ENCODE results near the gene GH1. TPM values are rescaled to one million over a fixed set of nuclear protein-coding genes. Genes with fewer than 3 reads are reported as not detected.
"Not testable (repeated sequence)": the region's sequence is repeated elsewhere in the genome, so short reads cannot be mapped to it uniquely, and the experiment has no call there.

Gene GH1
- total and polyA plus RNA-seq, 3 experiments from 2014 or later = not detected

DNA sequence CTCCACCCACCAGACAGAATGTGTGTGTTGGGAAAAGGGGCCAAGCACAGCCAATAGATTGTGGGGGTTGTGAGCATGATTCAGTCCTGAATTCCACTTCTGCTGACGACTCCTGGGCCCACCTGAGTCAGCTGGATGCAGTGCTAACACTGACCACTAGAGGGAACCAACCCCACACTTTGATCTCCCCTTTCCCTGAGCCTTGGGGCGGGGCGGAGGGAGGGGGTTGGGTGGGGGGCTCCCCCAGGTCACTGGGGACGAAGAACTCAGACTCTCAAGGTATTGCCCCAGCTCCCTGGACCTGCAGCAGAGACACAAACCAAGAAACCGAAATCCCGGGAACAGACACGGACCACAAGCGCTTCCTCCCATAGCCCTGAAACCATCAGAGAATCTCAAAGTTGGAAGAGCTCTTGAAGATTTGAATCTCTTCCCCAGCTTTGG lies 7.0 kb downstream of the GH1 start:
- H3K27me3 ChIP-seq (ENCODE audit: insufficient read depth, low read length, poor library complexity, severe bottlenecking) = no peaks in the 10 kb centered on the region
- Mint-ChIP-seq H3K4me3 (no peak overlapping the region), H3K27me3 (peaks cover 0 to 1% of the 10 kb centered on the region in 2 donors), H3K9me3 (no peaks in the 10 kb centered on the region), H3K4me1 (peaks cover 0 to 2% (median 0%) of the 10 kb centered on the region in 3 donors), H3K36me3 (no peaks in the 10 kb centered on the region), H3K27ac (peak overlapping the region in 1 of 8 donors; percentile 17)
- H3K4me1 ChIP-seq (ENCODE audit: insufficient read depth, low read length) = no peaks in the 10 kb centered on the region
- H3K9me3 ChIP-seq (ENCODE audit: low read length) = no peaks in the 10 kb centered on the region
- DNase-seq = peak; percentile 51 to 75 (median 58)
- CTCF ChIA-PET = interaction anchor here (0.8 to 15.5 kb wide), 16 partner anchors 8 to 369 kb away, joined by 3 to 212 read pairs (median 6); partner anchors contain the start of gene GH1
- POLR2A ChIA-PET = interaction anchor here (0.6 kb wide), 2 partner anchors 118 to 187 kb away, joined by 3 to 10 read pairs; no protein-coding TSS in a partner anchor
- no peaks in the 10 kb centered on the region for H3K36me3 ChIP-seq (ENCODE audit: insufficient read depth, low read length)
- H3K27ac ChIP-seq (ENCODE audit: low read depth, low read length) = no peak overlapping the region
- no peak overlapping the region for H3K4me3 ChIP-seq (ENCODE audit: low read length)

DNA sequence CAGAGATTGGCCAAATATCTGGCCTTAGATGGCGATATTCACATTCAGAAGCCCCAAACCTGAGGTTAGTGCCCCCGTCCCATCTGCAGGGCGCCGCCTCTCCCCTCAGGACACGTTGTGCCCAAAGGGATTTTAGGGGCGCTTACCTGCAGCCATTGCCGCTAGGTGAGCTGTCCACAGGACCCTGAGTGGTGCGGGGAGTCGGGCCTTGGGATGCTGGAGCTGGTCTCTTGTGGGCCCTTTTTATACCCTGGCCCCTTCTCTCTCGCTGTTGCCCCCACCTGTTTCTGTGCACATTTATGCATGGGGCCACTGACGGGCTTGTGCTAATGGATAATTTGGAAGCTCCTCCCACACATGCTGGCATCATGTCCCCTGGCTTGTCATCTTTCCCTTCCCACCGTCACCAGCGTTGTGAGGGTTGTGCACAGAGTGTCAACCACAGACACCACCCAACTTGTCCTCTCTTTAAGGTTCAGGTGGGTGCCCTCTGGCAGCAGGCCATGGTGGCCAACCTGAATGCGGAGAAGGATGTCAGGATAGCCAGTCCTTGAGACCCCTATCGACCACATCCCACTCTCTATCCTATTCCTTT lies 7.5 kb downstream of the GH1 start, which contains the start of gene CSHL1:
CSHL1 (minus strand) TSS at position 218 of the 595 bp plus-strand sequence; CDS start at position 156, 62 bp downstream.
- Mint-ChIP-seq H3K9me3 (no peaks in the 10 kb centered on the region), H3K27me3 (peaks cover 0 to 1% of the 10 kb centered on the region in 2 donors)

DNA sequence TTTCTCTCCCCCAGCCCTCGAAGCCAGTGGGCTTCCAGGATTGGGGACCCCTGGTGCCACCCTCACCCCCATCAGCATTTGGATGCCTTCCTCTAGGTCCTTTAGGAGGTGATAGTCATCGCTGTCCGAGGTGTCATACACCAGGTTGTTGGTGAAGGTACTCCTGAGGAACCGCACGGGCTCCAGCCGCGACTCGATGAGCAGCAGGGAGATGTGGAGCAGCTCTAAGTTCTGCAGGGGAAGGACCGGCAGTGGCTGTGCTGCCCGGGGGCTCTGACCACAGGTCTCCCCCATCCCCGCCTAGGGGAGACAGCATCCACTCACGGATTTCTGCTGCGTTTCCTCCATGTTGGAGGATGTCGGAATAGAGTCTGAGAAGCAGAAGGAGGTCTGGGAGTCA lies 8.5 kb downstream of the GH1 start:
- Histone ChIP-seq H3K27ac (ENCODE audit: low read depth, low read length) (no peak overlapping the region), H3K4me3 (ENCODE audit: low read length) (no peak overlapping the region), H3K9me3 (ENCODE audit: low read length) (no peaks in the 10 kb centered on the region), H3K36me3 (ENCODE audit: insufficient read depth, low read length) (no peaks in the 10 kb centered on the region), H3K27me3 (ENCODE audit: insufficient read depth, low read length, poor library complexity, severe bottlenecking) (no peaks in the 10 kb centered on the region), H3K4me1 (ENCODE audit: insufficient read depth, low read length) (no peaks in the 10 kb centered on the region)
- ChIA-PET POLR2A (no interaction called here), CTCF (interaction anchor here (1.6 to 15.5 kb wide), 7 partner anchors 8 to 224 kb away, joined by 6 to 212 read pairs (median 11); partner anchors contain the start of gene GH1)
- Mint-ChIP-seq H3K27ac (no peak overlapping the region), H3K4me1 (peaks cover 0 to 2% (median 0%) of the 10 kb centered on the region in 3 donors), H3K36me3 (no peaks in the 10 kb centered on the region), H3K9me3 (no peaks in the 10 kb centered on the region), H3K27me3 (peaks cover 0 to 1% of the 10 kb centered on the region in 2 donors), H3K4me3 (no peak overlapping the region)
- no peak for DNase-seq

More for the DNA sequence above, 7.5 kb downstream of the GH1 start, which contains the start of gene CSHL1:
- Mint-ChIP-seq H3K36me3 (no peaks in the 10 kb centered on the region), H3K4me3 (no peak within 1 kb of the TSS), H3K27ac (peak within 1 kb of the TSS in 1 of 8 donors; percentile 17), H3K4me1 (peaks cover 0 to 2% (median 0%) of the 10 kb centered on the region in 3 donors)
- ChIA-PET CTCF (interaction anchor here (0.7 to 15.5 kb wide), 14 partner anchors 8 to 369 kb away, joined by 3 to 212 read pairs (median 6); partner anchors contain the start of gene GH1), POLR2A (no interaction called here)
- no peaks in the 10 kb centered on the region for H3K27me3 ChIP-seq (ENCODE audit: insufficient read depth, low read length, poor library complexity, severe bottlenecking)
- no peaks in the 10 kb centered on the region for H3K9me3 ChIP-seq (ENCODE audit: low read length)
- H3K4me3 ChIP-seq (ENCODE audit: low read length) = no peak within 1 kb of the TSS
- no peaks in the 10 kb centered on the region for H3K36me3 ChIP-seq (ENCODE audit: insufficient read depth, low read length)
- H3K27ac ChIP-seq (ENCODE audit: low read depth, low read length) = no peak within 1 kb of the TSS
- DNase-seq = no peak
- H3K4me1 ChIP-seq (ENCODE audit: insufficient read depth, low read length) = no peaks in the 10 kb centered on the region

DNA sequence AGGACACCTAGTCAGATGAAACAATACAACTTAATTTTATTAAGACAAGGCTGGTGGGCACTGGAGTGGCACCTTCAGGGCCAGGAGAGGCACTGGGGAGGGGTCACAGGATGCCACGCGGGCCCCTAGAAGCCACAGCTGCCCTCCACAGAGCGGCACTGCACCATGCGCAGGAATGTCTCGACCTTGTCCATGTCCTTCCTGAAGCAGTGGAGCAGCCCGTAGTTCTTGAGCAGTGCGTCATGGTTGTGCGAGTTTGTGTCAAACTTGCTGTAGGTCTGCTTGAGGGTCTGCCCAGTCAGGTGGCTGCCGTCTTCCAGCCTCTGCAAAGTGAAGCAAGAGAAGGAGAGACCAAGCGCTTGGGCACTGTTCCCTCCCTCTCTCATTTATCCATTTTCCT lies 9.1 kb downstream of the GH1 start:
- H3K36me3 Mint-ChIP-seq; H3K4me3 ChIP-seq (ENCODE audit: low read length); DNase-seq; H3K4me1 ChIP-seq (ENCODE audit: insufficient read depth, low read length); H3K9me3 ChIP-seq (ENCODE audit: low read length); H3K27ac ChIP-seq (ENCODE audit: low read depth, low read length); H3K4me1 Mint-ChIP-seq; H3K27me3 Mint-ChIP-seq; H3K4me3 Mint-ChIP-seq; H3K9me3 Mint-ChIP-seq; H3K27me3 ChIP-seq (ENCODE audit: insufficient read depth, low read length, poor library complexity, severe bottlenecking); H3K27ac Mint-ChIP-seq; POLR2A ChIA-PET; H3K36me3 ChIP-seq (ENCODE audit: insufficient read depth, low read length): not testable (repeated sequence)
- CTCF ChIA-PET = interaction anchor here (15.5 kb wide), 1 partner anchor 118 kb away, joined by 212 read pairs; no protein-coding TSS in a partner anchor

DNA sequence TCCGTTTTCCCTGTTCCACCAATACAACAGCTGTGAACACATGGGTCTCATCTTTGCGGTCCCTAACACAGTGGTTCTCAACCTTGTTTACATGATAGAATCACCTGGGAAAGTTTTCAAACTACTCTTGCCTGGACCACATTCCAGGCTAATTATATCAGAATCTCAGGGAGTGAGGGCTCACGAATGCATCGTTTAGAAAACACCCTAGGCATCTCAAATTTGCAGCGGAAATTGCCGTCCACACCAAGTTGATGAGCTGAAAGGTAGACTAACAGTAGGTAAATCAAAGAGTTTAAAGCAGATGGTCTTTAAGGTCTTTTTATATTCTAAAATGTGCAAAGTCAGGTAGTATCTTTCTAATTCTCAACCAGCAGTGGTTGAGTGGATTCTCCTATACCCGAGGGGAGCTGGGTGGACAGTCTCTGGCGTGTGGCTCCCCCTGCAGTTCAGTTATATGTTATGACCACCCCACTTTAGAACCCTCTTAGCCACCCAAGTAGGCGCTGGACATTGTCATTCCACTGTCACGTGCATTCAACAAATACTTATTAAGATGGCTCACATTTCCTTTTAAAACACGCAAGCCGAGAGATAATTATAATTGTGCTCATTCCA lies 11.4 kb downstream of the GH1 start:
- DNase-seq; H3K4me1 ChIP-seq (ENCODE audit: insufficient read depth, low read length); H3K4me3 Mint-ChIP-seq; H3K27me3 ChIP-seq (ENCODE audit: insufficient read depth, low read length, poor library complexity, severe bottlenecking); H3K27ac Mint-ChIP-seq; H3K9me3 ChIP-seq (ENCODE audit: low read length); H3K36me3 ChIP-seq (ENCODE audit: insufficient read depth, low read length); H3K36me3 Mint-ChIP-seq; POLR2A ChIA-PET; H3K27ac ChIP-seq (ENCODE audit: low read depth, low read length); H3K4me3 ChIP-seq (ENCODE audit: low read length); H3K27me3 Mint-ChIP-seq; H3K4me1 Mint-ChIP-seq; H3K9me3 Mint-ChIP-seq: not testable (repeated sequence)
- CTCF ChIA-PET = interaction anchor here (0.8 to 1.3 kb wide), 3 partner anchors 13 to 113 kb away, joined by 3 read pairs; partner anchors contain the start of gene ICAM2

DNA sequence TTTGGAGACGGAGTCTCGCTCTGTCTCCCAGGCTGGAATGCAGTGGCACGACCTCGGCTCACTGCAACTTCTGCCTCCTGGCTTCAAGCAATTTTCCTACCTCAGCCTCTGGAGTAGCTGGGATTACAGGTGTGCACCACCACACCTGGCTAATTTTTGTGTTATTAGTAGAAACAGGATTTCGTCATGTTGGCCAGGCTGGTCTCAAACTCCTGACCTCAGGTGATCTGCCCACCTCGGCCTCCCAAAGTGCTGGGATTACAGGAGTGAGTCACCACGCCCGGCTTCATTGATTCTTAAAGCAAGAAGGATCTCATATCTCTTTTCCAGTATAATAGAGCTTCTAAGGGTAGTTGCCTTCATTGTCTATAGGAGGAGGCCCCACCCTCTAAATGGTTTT lies 13.8 kb downstream of the GH1 start:
- H3K4me1 ChIP-seq (ENCODE audit: insufficient read depth, low read length); H3K27me3 Mint-ChIP-seq; H3K27me3 ChIP-seq (ENCODE audit: insufficient read depth, low read length, poor library complexity, severe bottlenecking); H3K27ac Mint-ChIP-seq; H3K36me3 Mint-ChIP-seq; H3K4me3 ChIP-seq (ENCODE audit: low read length); H3K4me3 Mint-ChIP-seq; H3K9me3 Mint-ChIP-seq; H3K9me3 ChIP-seq (ENCODE audit: low read length); H3K4me1 Mint-ChIP-seq; H3K27ac ChIP-seq (ENCODE audit: low read depth, low read length); H3K36me3 ChIP-seq (ENCODE audit: insufficient read depth, low read length); DNase-seq: not testable (repeated sequence)
- ChIA-PET POLR2A (interaction anchor here (0.7 kb wide), 1 partner anchor 126 kb away, joined by 6 read pairs; no protein-coding TSS in a partner anchor), CTCF (interaction anchor here (1.1 to 3.5 kb wide), 9 partner anchors 13 to 241 kb away, joined by 3 to 14 read pairs (median 6); partner anchors contain the start of genes ERN1 and GH1)

DNA sequence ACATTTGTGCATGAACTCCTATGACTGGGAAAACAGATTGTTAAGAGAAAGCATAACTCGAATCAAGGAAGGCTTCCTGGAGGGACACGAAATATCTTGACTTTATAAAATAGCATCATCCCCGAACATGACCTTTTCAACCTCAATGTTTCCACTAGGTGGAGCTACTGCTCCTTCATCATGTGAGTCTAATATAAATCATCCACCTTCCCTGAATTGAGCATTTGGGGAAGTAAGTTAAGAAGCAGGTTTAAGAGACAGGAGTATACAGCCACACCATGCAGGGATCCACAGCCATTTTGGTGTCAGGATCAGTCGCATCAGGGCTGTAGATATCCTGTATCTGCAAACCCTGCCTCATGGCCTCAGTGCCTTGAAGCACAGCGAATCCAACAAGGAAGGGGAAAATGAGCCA lies 14.8 kb downstream of the GH1 start:
- H3K36me3 ChIP-seq (ENCODE audit: insufficient read depth, low read length); H3K36me3 Mint-ChIP-seq; H3K27me3 Mint-ChIP-seq; H3K27me3 ChIP-seq (ENCODE audit: insufficient read depth, low read length, poor library complexity, severe bottlenecking); H3K4me3 Mint-ChIP-seq; H3K27ac ChIP-seq (ENCODE audit: low read depth, low read length); H3K4me1 ChIP-seq (ENCODE audit: insufficient read depth, low read length); H3K27ac Mint-ChIP-seq; POLR2A ChIA-PET; H3K9me3 Mint-ChIP-seq; H3K9me3 ChIP-seq (ENCODE audit: low read length); H3K4me3 ChIP-seq (ENCODE audit: low read length); H3K4me1 Mint-ChIP-seq: not testable (repeated sequence)
- DNase-seq = peak in 2 of 5 donors; percentile 20 to 31
- CTCF ChIA-PET = interaction anchor here (0.8 to 3.5 kb wide), 9 partner anchors 12 to 242 kb away, joined by 3 to 14 read pairs (median 6); partner anchors contain the start of gene GH1

DNA sequence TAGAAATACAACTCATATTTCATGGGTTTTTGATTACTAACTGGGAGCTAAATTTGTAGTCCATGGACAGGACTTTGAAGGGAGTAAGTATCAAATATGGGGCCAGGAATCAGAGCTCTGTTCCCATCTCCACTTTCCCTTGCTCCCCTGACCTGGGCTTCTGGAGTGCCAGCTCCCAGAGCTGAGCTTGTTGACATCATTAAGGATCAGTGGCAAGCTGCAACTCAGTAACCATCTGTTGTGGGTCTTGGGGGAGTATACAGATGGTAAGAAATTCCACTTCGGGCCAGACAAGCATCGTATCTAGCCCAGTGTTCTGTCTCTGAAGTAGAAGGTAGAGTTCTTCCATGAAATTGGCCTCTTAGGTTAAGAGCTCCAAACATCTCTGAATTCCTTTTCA lies 16.7 kb downstream of the GH1 start:
- not testable (repeated sequence) for H3K9me3 Mint-ChIP-seq; H3K9me3 ChIP-seq (ENCODE audit: low read length); H3K4me3 ChIP-seq (ENCODE audit: low read length); H3K27me3 ChIP-seq (ENCODE audit: insufficient read depth, low read length, poor library complexity, severe bottlenecking); H3K4me1 Mint-ChIP-seq; DNase-seq; H3K4me3 Mint-ChIP-seq; H3K27ac ChIP-seq (ENCODE audit: low read depth, low read length); H3K27me3 Mint-ChIP-seq; H3K36me3 Mint-ChIP-seq; H3K36me3 ChIP-seq (ENCODE audit: insufficient read depth, low read length); H3K4me1 ChIP-seq (ENCODE audit: insufficient read depth, low read length); H3K27ac Mint-ChIP-seq
- ChIA-PET POLR2A (interaction anchor here (0.8 kb wide), 1 partner anchor 89 kb away, joined by 5 read pairs; no protein-coding TSS in a partner anchor), CTCF (interaction anchor here (0.8 to 3.5 kb wide), 7 partner anchors 9 to 231 kb away, joined by 3 to 14 read pairs (median 4); partner anchors contain the start of genes CSHL1 and GH1)

All from CD8-positive, alpha-beta memory T cell (primary cell).